IMR-90 (cell line): Measurements from ENCODE around the gene PSMD2. TPM values are rescaled to one million over a fixed set of nuclear protein-coding genes. Genes with fewer than 3 reads are reported as not detected.

Experiments
- ATAC-seq: fragments of 200-7000 bp; cut with Tn5 transposase; 2 replicates; pipeline ENCODE4 v1.9.1; 2020; ENCODE audit warnings: low read depth, mild to moderate bottlenecking, moderate library complexity
- BruUV-seq: library from RNA; stranded (reverse); fragments of 400-500 nt; replicated peaks from 2 replicates; lab custom pipeline; 2021; lab: Mats Ljungman, UMichigan
- CTCF ChIA-PET: fragments of 300-600 bp; formaldehyde crosslinking; extraction: SDS; loops from one replicate; lab custom pipeline; 2021; ENCODE audit warnings: antibody characterized with exemption; lab: Yijun Ruan, JAX
- POLR2A ChIA-PET: fragments of 300-600 bp; sonication (Branson Sonifier 250); formaldehyde crosslinking; loops from one replicate; lab custom pipeline; 2022; ENCODE audit warnings: antibody characterized with exemption; ENCODE audit not compliant: unreplicated experiment; lab: Charles Lee
- DNase-seq: peaks from one replicate; pipeline ENCODE4 v3.0.0; 2013
- H2AFZ ChIP-seq: replicated peaks from 2 replicates; pipeline ENCODE3; 2013; ENCODE audit warnings: low read length, mild to moderate bottlenecking; ENCODE audit not compliant: poor library complexity
- H2AK5ac ChIP-seq: 2 replicates; pipeline ENCODE4 v1.6.1; 2013; ENCODE audit warnings: low read depth, low read length, inconsistent platforms
- H2AK9ac ChIP-seq: replicated peaks from 2 replicates; pipeline ENCODE3; 2013; ENCODE audit warnings: mild to moderate bottlenecking, low read depth, low read length, moderate library complexity; ENCODE audit not compliant: poor library complexity
- H2BK120ac ChIP-seq: 2 replicates; pipeline ENCODE4 v1.6.1; 2013; ENCODE audit warnings: low read depth, low read length, inconsistent platforms
- H2BK15ac ChIP-seq: 3 replicates; pipeline ENCODE4 v1.6.1; 2013; ENCODE audit warnings: low read depth, low read length, inconsistent platforms
- H2BK20ac ChIP-seq: 2 replicates; pipeline ENCODE4 v1.6.1; 2013; ENCODE audit warnings: low read depth, mild to moderate bottlenecking, inconsistent platforms, low read length, moderate library complexity
- H2BK5ac ChIP-seq: 2 replicates; pipeline ENCODE4 v1.6.1; 2013; ENCODE audit warnings: mild to moderate bottlenecking, low read depth, low read length, inconsistent platforms; ENCODE audit not compliant: poor library complexity, severe bottlenecking
- H3K14ac ChIP-seq: replicated peaks from 2 replicates; pipeline ENCODE4 v1.6.1; 2013; ENCODE audit warnings: low read depth, low read length, inconsistent platforms
- H3K18ac ChIP-seq: 2 replicates; pipeline ENCODE4 v1.6.1; 2013; ENCODE audit warnings: low read depth, low read length, control low read depth
- H3K23ac ChIP-seq: 2 replicates; pipeline ENCODE4 v1.6.1; 2013; ENCODE audit warnings: low read depth, low read length, inconsistent platforms
- H3K27ac ChIP-seq: 2 replicates; pipeline ENCODE4 v1.5.1; 2013; ENCODE audit warnings: mild to moderate bottlenecking, control low read depth, low read length; ENCODE audit not compliant: insufficient read depth
- H3K27me3 ChIP-seq: 2 replicates; pipeline ENCODE4 v1.6.1; 2013; ENCODE audit warnings: low read length; ENCODE audit not compliant: control insufficient read depth, insufficient read depth
- H3K36me3 ChIP-seq: 2 replicates; pipeline ENCODE4 v1.6.1; 2013; ENCODE audit warnings: low read length, mixed read lengths; ENCODE audit not compliant: control insufficient read depth, insufficient read depth
- H3K4ac ChIP-seq: 2 replicates; pipeline ENCODE4 v1.6.1; 2013; ENCODE audit warnings: low read depth, low read length, inconsistent platforms
- H3K4me1 ChIP-seq: 2 replicates; pipeline ENCODE4 v1.6.1; 2013; ENCODE audit warnings: low read length, mixed read lengths; ENCODE audit not compliant: control insufficient read depth, insufficient read depth
- H3K4me2 ChIP-seq: 2 replicates; pipeline ENCODE4 v1.6.1; 2013; ENCODE audit warnings: low read depth, mild to moderate bottlenecking, control low read depth, low read length, moderate library complexity
- H3K4me3 ChIP-seq: 2 replicates; pipeline ENCODE4 v1.5.1; 2013; ENCODE audit warnings: low read depth, mild to moderate bottlenecking, control low read depth, low read length, moderate library complexity; ENCODE audit not compliant: insufficient read depth
- H3K56ac ChIP-seq: 2 replicates; pipeline ENCODE4 v1.6.1; 2013; ENCODE audit warnings: low read length, inconsistent platforms; ENCODE audit not compliant: insufficient read depth; ENCODE audit errors: extremely low read depth
- H3K79me1 ChIP-seq, 2 experiments: 2 replicates each; pipeline ENCODE4 v1.6.1; 2013; ENCODE audit warnings: low read length in 2 of 2, inconsistent platforms in 1 of 2, low read depth in 1 of 2
- H3K9ac ChIP-seq: 2 replicates; pipeline ENCODE4 v1.6.1; 2013; ENCODE audit warnings: low read depth, low read length, control low read depth
- H3K9me1 ChIP-seq: 2 replicates; pipeline ENCODE4 v1.6.1; 2013; ENCODE audit warnings: low read length, inconsistent platforms; ENCODE audit not compliant: insufficient read depth
- H3K9me3 ChIP-seq: 2 replicates; pipeline ENCODE4 v1.6.1; 2013; ENCODE audit warnings: low read length; ENCODE audit not compliant: control insufficient read depth, insufficient read depth
- H4K20me1 ChIP-seq: 2 replicates; pipeline ENCODE4 v1.6.1; 2013; ENCODE audit warnings: low read length, inconsistent platforms; ENCODE audit not compliant: insufficient read depth
- H4K5ac ChIP-seq: 2 replicates; pipeline ENCODE4 v1.6.1; 2013; ENCODE audit warnings: mild to moderate bottlenecking, low read depth, low read length, control low read depth
- H4K8ac ChIP-seq, 2 experiments: 2 replicates each; pipeline ENCODE4 v1.6.1; 2013; ENCODE audit warnings: low read depth in 2 of 2, low read length in 2 of 2, control low read depth in 1 of 2, inconsistent platforms in 1 of 2
- H4K91ac ChIP-seq: 2 replicates; pipeline ENCODE4 v1.6.1; 2013; ENCODE audit warnings: low read depth, low read length, inconsistent platforms; ENCODE audit not compliant: insufficient read depth
- BHLHE40 ChIP-seq: fragments of 150-350 bp; IDR thresholded peaks from 2 replicates; pipeline ENCODE4 v1.6.1; 2016; ENCODE audit warnings: mild to moderate bottlenecking, low read depth, low read length
- CEBPB ChIP-seq: IDR thresholded peaks from 2 replicates; pipeline ENCODE4 v1.6.1; 2012; ENCODE audit warnings: low read depth, low read length, improper control_type of control experiment
- CHD1 ChIP-seq: IDR thresholded peaks from 2 replicates; pipeline ENCODE4 v1.6.1; 2012; ENCODE audit warnings: low read depth, low read length, improper control_type of control experiment
- FOS ChIP-seq: fragments of 150-350 bp; IDR thresholded peaks from 2 replicates; pipeline ENCODE4 v1.6.1; 2016; ENCODE audit warnings: low read depth, low read length
- MAFK ChIP-seq: IDR thresholded peaks from 2 replicates; pipeline ENCODE4 v1.6.1; 2012; ENCODE audit warnings: low read depth, low read length, improper control_type of control experiment
- MAZ ChIP-seq: IDR thresholded peaks from 2 replicates; pipeline ENCODE4 v1.6.1; 2012; ENCODE audit warnings: low read depth, mild to moderate bottlenecking, low read length, improper control_type of control experiment, moderate library complexity, borderline replicate concordance
- MXI1 ChIP-seq: IDR thresholded peaks from 2 replicates; pipeline ENCODE4 v1.6.1; 2012; ENCODE audit warnings: low read depth, mild to moderate bottlenecking, low read length, moderate library complexity, borderline replicate concordance
- NFE2L2 ChIP-seq: fragments of 150-350 bp; IDR thresholded peaks from 2 replicates; pipeline ENCODE4 v1.6.1; 2016; ENCODE audit warnings: low read depth, mild to moderate bottlenecking, low read length
- POLR2A ChIP-seq: IDR thresholded peaks from 2 replicates; pipeline ENCODE4 v1.6.1; 2012; ENCODE audit warnings: mild to moderate bottlenecking, low read depth, low read length
- RAD21 ChIP-seq: IDR thresholded peaks from 2 replicates; pipeline ENCODE4 v1.6.1; 2012; ENCODE audit warnings: low read length, improper control_type of control experiment
- RCOR1 ChIP-seq: IDR thresholded peaks from 2 replicates; pipeline ENCODE4 v1.6.1; 2012; ENCODE audit warnings: mild to moderate bottlenecking, low read length, improper control_type of control experiment; ENCODE audit not compliant: insufficient replicate concordance
- RFX5 ChIP-seq: IDR thresholded peaks from 2 replicates; pipeline ENCODE4 v1.8.0; 2012; ENCODE audit warnings: low read depth, mild to moderate bottlenecking, low read length, moderate library complexity
- SMC3 ChIP-seq: fragments of 150-350 bp; IDR thresholded peaks from 2 replicates; pipeline ENCODE4 v1.6.1; 2016; ENCODE audit warnings: low read depth, mild to moderate bottlenecking, antibody characterized with exemption, low read length, moderate library complexity
- WGBS, 2 experiments: methylation state at CpG; one replicate each; pipeline versions ENCODE4 v1.1.5 to v1.1.7; 2013; ENCODE audit warnings: missing lambda C conversion rate in 2 of 2; ENCODE audit not compliant: insufficient read length in 1 of 2; ENCODE audit errors: extremely low coverage in 2 of 2; 5-methylcytosine and 5-hydroxymethylcytosine counted together
- dilution Hi-C: fragments of 300-500 bp; cut with HindIII; formaldehyde crosslinking; loops from one replicate; pipeline ENCODE4 v1.14.3; 2018; ENCODE audit warnings: low sequenced_read_pairs; ENCODE audit not compliant: unreplicated experiment
- in situ Hi-C: fragments of 300-500 bp; cut with MboI; formaldehyde crosslinking; loops from 3 replicates; pipeline ENCODE4 v1.14.3; 2019; ENCODE audit warnings: low sequenced_read_pairs, inconsistent platforms, mixed read lengths
- intact Hi-C: fragments of 100-400 bp; cut with micrococcal nuclease; formaldehyde crosslinking; loops from 2 replicates; pipeline ENCODE4 v1.10.0; 2022
- polyA plus RNA-seq, 3 experiments: library from polyadenylated mRNA; depleted of rRNA; stranded (reverse); fragments of >200 nt; gene quantifications; 2 replicates each; pipeline ENCODE4 v1.2.3, GENCODE V29; 2012; ENCODE audit warnings: low replicate concordance in 1 of 3
- total RNA-seq: library from RNA; depleted of rRNA; stranded (reverse); fragments of >200 nt; gene quantifications from 2 replicates; pipeline ENCODE4 v1.2.3, GENCODE V29; 2012
- TF ChIP-seq, protein P1 (sequence below): fragments of 150-350 bp; IDR thresholded peaks from 2 replicates; pipeline ENCODE4 v1.6.1; 2017; ENCODE audit warnings: mild to moderate bottlenecking, antibody characterized with exemption, low read length, low read depth
- TF ChIP-seq, protein P2 (sequence below): conservative IDR thresholded peaks from 2 replicates; pipeline ENCODE4 v1.5.1; 2012; ENCODE audit warnings: mild to moderate bottlenecking, low read depth, low read length, improper control_type of control experiment
- TF ChIP-seq, protein P3 (sequence below): fragments of 150-350 bp; IDR thresholded peaks from 2 replicates; pipeline ENCODE4 v1.6.1; 2016; ENCODE audit warnings: low read depth, mild to moderate bottlenecking, low read length, moderate library complexity, borderline replicate concordance

PSMD2 gene
- total and polyA plus RNA-seq, 2 of the 4 experiments (the other 2 are of a cell fraction) = 514 to 872 TPM

DNA sequence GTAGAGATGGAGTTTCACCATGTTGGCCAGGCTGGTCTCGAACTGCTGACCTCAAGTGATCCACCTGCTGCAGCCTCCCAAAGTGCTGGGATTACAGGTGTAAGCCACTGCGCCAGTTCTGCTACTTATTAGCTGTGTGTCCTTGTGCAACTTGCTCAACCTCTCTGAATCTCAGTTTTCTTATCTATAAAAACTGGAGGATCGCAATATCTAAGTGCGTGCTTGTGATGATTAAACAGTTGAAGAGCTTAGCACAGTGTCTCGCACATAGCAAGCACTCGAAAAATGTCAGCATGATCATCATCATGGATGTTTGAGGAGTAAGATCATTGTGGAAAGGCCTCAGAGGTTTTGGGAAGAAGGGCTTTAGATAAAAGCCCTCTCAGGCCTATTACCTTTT lies 51.6 kb downstream of the PSMD2 start:
- Histone ChIP-seq H3K56ac (no peak overlapping the region), H4K5ac (no peak overlapping the region), H2AK5ac (no peak overlapping the region), H4K20me1 (peaks cover 3% of the 10 kb centered on the region), H3K9me1 (peaks cover 8% of the 10 kb centered on the region; the same call in 1 of the 2 replicates), H3K4me1 (peaks cover 4% of the 10 kb centered on the region; the same call in 1 of the 2 replicates), H4K91ac (no peak overlapping the region), H2AK9ac (no peak overlapping the region), H3K36me3 (peaks cover 21% of the 10 kb centered on the region), H3K9me3 (no peaks in the 10 kb centered on the region), H4K8ac (no peak overlapping the region), H2BK15ac (no peak overlapping the region), H3K4me2 (no peak overlapping the region), H3K9ac (no peak overlapping the region), H2AFZ (no peak overlapping the region), H3K27ac (no peak overlapping the region), H3K4me3 (no peak overlapping the region), H2BK120ac (no peak overlapping the region), H2BK20ac (no peak overlapping the region), H2BK5ac (no peak overlapping the region), H3K23ac (no peak overlapping the region), H3K27me3 (no peaks in the 10 kb centered on the region), H3K14ac (no peak overlapping the region), H3K79me1 (no peaks in the 10 kb centered on the region), H3K4ac (no peak overlapping the region), H3K18ac (no peak overlapping the region)
- CTCF ChIA-PET = no interaction called here
- in situ Hi-C loops (no loop called here), intact Hi-C loops (no loop called here), dilution Hi-C loops (loop anchor here (25.0 kb wide), 1 partner anchor 187 kb away; no protein-coding TSS in a partner anchor)
- DNase-seq (no peak), ATAC-seq (no peak)
- POLR2A ChIA-PET = no interaction called here
- WGBS, 2 experiments = 90% methylated on average over 2 of the region's 6 CpGs; no CpG with 5 or more reads in 1 of the 2 experiments
- no peak for TF ChIP-seq CEBPB
- no peak for TF ChIP-seq RFX5
- no peak for TF ChIP-seq FOS
- TF ChIP-seq MXI1 = no peak
- TF ChIP-seq RCOR1 = no peak
- TF ChIP-seq SMC3 = no peak
- no peak for TF ChIP-seq BHLHE40
- TF ChIP-seq NFE2L2 = no peak
- no peak for TF ChIP-seq POLR2A
- no peak for TF ChIP-seq MAFK
- TF ChIP-seq, protein P1, sequence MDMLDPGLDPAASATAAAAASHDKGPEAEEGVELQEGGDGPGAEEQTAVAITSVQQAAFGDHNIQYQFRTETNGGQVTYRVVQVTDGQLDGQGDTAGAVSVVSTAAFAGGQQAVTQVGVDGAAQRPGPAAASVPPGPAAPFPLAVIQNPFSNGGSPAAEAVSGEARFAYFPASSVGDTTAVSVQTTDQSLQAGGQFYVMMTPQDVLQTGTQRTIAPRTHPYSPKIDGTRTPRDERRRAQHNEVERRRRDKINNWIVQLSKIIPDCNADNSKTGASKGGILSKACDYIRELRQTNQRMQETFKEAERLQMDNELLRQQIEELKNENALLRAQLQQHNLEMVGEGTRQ = no peak
- TF ChIP-seq, protein P2, sequence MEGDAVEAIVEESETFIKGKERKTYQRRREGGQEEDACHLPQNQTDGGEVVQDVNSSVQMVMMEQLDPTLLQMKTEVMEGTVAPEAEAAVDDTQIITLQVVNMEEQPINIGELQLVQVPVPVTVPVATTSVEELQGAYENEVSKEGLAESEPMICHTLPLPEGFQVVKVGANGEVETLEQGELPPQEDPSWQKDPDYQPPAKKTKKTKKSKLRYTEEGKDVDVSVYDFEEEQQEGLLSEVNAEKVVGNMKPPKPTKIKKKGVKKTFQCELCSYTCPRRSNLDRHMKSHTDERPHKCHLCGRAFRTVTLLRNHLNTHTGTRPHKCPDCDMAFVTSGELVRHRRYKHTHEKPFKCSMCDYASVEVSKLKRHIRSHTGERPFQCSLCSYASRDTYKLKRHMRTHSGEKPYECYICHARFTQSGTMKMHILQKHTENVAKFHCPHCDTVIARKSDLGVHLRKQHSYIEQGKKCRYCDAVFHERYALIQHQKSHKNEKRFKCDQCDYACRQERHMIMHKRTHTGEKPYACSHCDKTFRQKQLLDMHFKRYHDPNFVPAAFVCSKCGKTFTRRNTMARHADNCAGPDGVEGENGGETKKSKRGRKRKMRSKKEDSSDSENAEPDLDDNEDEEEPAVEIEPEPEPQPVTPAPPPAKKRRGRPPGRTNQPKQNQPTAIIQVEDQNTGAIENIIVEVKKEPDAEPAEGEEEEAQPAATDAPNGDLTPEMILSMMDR = no peak
- no peak for TF ChIP-seq RAD21
- TF ChIP-seq, protein P3, sequence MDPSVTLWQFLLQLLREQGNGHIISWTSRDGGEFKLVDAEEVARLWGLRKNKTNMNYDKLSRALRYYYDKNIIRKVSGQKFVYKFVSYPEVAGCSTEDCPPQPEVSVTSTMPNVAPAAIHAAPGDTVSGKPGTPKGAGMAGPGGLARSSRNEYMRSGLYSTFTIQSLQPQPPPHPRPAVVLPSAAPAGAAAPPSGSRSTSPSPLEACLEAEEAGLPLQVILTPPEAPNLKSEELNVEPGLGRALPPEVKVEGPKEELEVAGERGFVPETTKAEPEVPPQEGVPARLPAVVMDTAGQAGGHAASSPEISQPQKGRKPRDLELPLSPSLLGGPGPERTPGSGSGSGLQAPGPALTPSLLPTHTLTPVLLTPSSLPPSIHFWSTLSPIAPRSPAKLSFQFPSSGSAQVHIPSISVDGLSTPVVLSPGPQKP = no peak
- no peak for TF ChIP-seq MAZ
- no peak for TF ChIP-seq CHD1
- no TSS peak for BruUV-seq
